Measurements from ENCODE around the gene NFKBIA. TPM values are rescaled to one million over a fixed set of nuclear protein-coding genes. Genes with fewer than 3 reads are reported as not detected.
"Not testable (repeated sequence)": the region's sequence is repeated elsewhere in the genome, so short reads cannot be mapped to it uniquely, and the experiment has no call there.

The NFKBIA gene
- total and polyA plus RNA-seq, 2 of the 8 experiments (the other 6 are each of a cell fraction or from before 2014, with no cell fraction given), result 25.9 to 49.7 TPM

DNA sequence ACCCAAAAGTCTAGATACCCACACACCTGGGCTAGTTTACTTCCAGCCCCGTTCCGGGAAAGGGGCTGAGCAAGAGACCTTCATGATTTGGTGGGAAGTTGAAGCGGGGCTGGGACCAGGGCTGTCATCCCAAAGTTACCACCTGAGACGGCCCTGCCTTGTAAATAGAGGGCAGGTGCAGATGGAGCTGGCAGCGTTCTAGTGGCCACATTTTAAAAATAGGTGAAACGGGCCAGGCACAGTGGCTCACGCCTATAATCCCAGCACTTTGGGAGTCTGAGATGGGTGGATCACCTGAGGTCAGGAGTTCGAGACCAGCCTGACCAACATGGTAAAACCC is 43.4 kb downstream of the NFKBIA start (continued):
- TF ChIP-seq POLR2AphosphoS5 (IDR thresholded peaks at IDR 0.05; ENCODE audit: low read depth, low read length) (no peak), CBX5 (IDR thresholded peaks at IDR 0.05; ENCODE audit: low read depth, low read length) (no peak), SAP30 (IDR thresholded peaks at IDR 0.05; ENCODE audit: insufficient read depth, insufficient replicate concordance, low read length) (no peak)

- H3K4me3 ChIP-seq (ENCODE audit: extremely low read depth in 1 of 4, insufficient read depth in 2 of 4, low read depth in 3 of 4, low read length in 4 of 4); H2BK15ac ChIP-seq (ENCODE audit: low read length); H4K20me1 ChIP-seq (replicated peaks in 1 of 2; ENCODE audit: control insufficient read depth in 1 of 2, insufficient read depth in 2 of 2, low read length in 2 of 2); H3K56ac ChIP-seq (replicated peaks; ENCODE audit: insufficient read length, low read depth, low read length); H3K27ac ChIP-seq (ENCODE audit: low read depth, low read length); H3K9me3 ChIP-seq (ENCODE audit: insufficient read depth in 2 of 2, low read depth in 1 of 2, low read length in 1 of 2); H3K4ac ChIP-seq (replicated peaks; ENCODE audit: insufficient read length, low read depth, low read length); H3K4me1 ChIP-seq (replicated peaks in 1 of 4; ENCODE audit: control insufficient read depth in 3 of 4, insufficient read depth in 4 of 4, low read length in 3 of 4); H3K23me2 ChIP-seq (ENCODE audit: low read depth, low read length); H3K79me2 ChIP-seq (ENCODE audit: control insufficient read depth in 1 of 2, insufficient read depth in 2 of 2, low read length in 2 of 2); H3K9ac ChIP-seq (replicated peaks in 1 of 4; ENCODE audit: extremely low read depth in 1 of 4, low read depth in 3 of 4, low read length in 3 of 4); H3K79me1 ChIP-seq (ENCODE audit: low read depth, low read length); FAIRE-seq; H3K36me3 ChIP-seq (ENCODE audit: control insufficient read depth in 2 of 4, insufficient read depth in 4 of 4, low read length in 3 of 4); DNase-seq (ENCODE audit: low read depth in 1 of 2, low spot score in 2 of 2); H2BK12ac ChIP-seq (ENCODE audit: low read depth, low read length); H3K23ac ChIP-seq (ENCODE audit: insufficient read length); H4K5ac ChIP-seq (ENCODE audit: insufficient read length, low read depth, low read length); H4K91ac ChIP-seq (replicated peaks; ENCODE audit: insufficient read length, low read length); H2AK5ac ChIP-seq (ENCODE audit: low read depth, low read length); H4K8ac ChIP-seq (ENCODE audit: extremely low read depth, insufficient read depth, low read length); H2AFZ ChIP-seq (ENCODE audit: low read length); H2BK20ac ChIP-seq (ENCODE audit: low read length); CTCF ChIA-PET (ENCODE audit: partially characterized antibody); H2BK5ac ChIP-seq (ENCODE audit: low read depth, low read length); H3K27me3 ChIP-seq (replicated peaks in 1 of 4; ENCODE audit: control insufficient read depth in 3 of 4, extremely low read depth in 1 of 4, insufficient read depth in 3 of 4, low read length in 3 of 4); H3K18ac ChIP-seq (ENCODE audit: extremely low read depth, low read length); H3K4me2 ChIP-seq (ENCODE audit: insufficient read depth in 1 of 2, low read depth in 2 of 2, low read length in 2 of 2); POLR2A ChIA-PET (ENCODE audit: partially characterized antibody); H3K14ac ChIP-seq (ENCODE audit: insufficient read length); H2BK120ac ChIP-seq (replicated peaks; ENCODE audit: low read depth, low read length): not testable (repeated sequence)
- WGBS, 2 experiments (ENCODE audit: extremely low coverage in 1 of 2, insufficient coverage in 1 of 2, insufficient read length in 1 of 2, insufficient replicate concordance in 2 of 2, low coverage in 1 of 2, low lambda C conversion rate in 2 of 2, missing lambda C conversion rate in 1 of 2), result 87% methylated on average over 4 of the region's 7 CpGs; no CpG with 5 or more reads in 1 of the 2 experiments
Measured at GRCh38 chr14:35359655-35360054, 44.9 kb downstream of the NFKBIA start.

All from H1 (cell line).